Activated naive CD4-positive, alpha-beta T cell (primary cell): Measurements from ENCODE around the gene MARK4.
"Not testable (repeated sequence)": the region's sequence is repeated elsewhere in the genome, so short reads cannot be mapped to it uniquely, and the experiment has no call there.

ENCODE experiments used
- DNase-seq, 4 experiments: peaks; one replicate each; lab custom pipeline; 2025; lab: John Stamatoyannopoulos, UW

The MARK4 gene

DNA sequence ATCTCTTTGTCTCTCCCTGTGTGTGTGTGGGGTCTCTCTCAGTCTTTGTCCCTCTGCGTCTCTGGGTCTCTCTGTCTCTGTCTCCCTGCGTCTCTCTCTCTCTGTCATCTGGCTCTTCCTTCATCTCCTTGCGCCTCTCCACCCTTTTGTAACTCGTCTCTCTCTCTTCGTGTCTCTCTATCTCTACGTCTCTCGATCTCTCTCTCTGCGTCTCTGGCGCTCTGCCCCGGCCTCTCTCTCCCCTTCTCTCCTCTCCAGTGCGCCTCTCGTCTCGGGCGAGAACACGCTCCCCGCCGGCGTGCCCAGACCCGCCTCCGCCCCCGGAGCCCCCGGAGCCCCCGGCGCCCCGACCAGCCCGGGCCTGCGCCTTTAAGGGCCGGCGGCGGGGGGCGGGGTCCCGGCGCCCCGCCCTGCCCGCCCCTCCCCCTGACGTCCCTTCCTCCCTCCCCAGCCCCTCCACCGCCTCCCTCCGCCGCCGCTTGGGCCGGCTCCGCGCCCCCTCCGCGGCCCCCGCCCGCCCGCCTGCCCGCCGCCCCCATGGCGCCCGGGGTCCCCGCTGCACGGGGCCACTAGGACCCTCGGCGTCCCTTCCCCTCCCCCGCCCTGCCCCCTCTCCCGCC is at the start of gene MARK4:
Gene MARK4, plus strand, starts transcription at position 440 of the 620 bp plus-strand sequence. CDS start 318 bp downstream, outside the sequence.
- peak in 3 of 4 experiments; percentile 29 to 57 (median 32) for DNase-seq

DNA sequence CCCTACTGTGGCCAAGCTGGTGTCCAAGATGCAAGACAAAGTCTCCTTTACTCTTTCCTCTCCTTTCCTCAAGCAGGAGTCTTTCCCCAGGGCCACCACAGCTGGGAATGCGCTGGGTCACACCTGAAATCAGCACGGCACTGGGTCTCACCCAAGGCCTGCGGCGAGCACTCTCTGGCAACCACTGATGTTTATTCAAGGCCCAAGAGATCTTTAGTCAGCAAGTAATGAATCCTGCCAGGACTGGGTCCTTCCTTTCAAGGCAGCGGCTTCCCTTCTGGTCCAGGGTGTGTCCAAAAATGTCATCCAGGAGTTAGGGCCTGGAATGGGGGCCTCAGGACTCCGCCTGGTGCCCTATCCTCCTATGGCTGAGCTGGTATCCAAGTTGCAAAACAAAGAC is 48.4 kb upstream of the MARK4 start:
- DNase-seq = no peak

DNA sequence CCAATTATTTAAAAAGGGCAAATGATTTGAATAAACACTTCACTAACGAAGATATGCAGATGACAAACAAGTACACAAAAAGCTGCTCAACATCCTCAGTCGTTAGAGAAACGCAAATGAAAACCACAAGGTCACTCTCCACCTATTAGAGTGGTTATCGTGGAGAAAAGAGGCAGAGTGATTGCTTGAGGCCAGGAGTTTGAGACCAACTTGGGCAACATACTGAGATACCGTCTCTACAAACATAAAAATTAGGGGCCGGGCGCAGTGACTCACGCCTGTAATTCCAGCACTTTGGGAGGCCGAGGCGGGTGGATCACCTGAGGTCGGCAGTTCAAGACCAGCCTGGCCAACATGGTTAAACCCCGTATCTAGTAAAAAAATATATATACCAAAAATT is 45.3 kb upstream of the MARK4 start:
- DNase-seq = no peak

DNA sequence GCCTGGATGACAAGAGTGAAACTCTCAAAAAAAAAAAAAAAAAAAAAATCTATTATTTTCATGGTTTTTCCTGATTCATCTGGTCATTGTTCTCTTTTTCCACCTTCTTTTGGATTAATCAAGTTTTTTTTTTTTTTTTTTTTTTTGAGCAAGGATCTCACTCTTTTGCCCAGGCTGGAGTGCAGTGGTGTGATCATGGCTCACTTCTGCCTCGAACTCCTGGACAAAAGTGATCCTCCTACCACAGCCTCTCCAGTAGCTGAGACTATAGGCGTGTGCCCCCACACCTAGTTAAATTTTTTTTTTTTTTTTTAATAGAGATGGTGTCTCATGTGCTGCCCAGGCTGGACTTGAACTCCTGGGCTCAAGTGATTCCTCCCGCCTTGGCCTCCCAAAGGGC is 44.7 kb upstream of the MARK4 start:
- no peak for DNase-seq

DNA sequence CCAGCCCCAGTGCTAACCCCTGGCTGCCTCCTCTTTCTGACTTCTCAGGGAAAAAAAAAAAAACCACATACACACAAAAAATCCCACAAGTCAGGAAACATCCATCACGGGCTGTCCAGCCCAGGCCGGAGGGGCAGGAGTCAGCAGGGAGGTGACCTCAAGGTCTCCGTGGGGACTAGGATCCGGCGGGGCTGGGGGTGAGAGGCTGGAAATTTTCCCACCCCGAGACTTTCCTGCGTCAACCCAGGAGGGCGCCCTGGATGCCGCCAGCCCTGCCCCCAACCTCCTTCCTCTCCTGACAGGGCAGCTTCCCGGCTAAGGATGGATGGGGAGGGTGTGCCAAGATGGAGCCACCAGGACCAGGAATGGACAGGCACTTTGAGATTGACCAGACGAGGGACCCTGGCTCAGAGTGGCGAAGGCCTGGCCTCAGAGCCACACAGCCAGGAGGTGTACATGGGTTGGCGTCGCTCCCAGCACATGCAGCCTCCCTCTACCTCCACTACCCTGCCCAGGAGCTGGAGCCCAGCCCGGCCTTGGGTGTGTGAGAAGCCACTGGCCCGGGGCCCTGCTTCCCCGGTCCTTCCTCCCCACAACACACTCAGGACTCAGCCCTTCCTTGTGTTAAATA is 39.2 kb upstream of the MARK4 start:
- DNase-seq = no peak

DNA sequence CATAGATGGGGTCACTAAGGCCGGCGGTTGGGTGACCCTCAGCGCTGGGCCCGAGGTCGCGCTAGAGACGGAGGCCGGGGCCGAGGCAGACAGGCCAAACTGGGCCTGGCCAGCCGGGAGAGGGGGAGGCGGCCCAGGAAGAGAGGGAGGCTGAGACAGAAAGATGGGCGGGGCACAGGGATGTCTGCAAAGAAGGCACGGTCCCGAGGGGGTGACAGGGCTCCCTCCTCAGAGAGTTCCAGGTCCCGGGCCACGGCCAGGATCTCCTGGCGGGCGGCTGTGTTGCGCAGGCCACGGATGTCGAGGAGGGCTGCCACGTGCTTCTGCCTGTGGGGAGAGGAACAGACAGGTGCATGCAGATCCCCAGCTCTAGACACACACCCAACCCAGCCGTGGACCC is 38.0 kb upstream of the MARK4 start:
- no peak for DNase-seq

DNA sequence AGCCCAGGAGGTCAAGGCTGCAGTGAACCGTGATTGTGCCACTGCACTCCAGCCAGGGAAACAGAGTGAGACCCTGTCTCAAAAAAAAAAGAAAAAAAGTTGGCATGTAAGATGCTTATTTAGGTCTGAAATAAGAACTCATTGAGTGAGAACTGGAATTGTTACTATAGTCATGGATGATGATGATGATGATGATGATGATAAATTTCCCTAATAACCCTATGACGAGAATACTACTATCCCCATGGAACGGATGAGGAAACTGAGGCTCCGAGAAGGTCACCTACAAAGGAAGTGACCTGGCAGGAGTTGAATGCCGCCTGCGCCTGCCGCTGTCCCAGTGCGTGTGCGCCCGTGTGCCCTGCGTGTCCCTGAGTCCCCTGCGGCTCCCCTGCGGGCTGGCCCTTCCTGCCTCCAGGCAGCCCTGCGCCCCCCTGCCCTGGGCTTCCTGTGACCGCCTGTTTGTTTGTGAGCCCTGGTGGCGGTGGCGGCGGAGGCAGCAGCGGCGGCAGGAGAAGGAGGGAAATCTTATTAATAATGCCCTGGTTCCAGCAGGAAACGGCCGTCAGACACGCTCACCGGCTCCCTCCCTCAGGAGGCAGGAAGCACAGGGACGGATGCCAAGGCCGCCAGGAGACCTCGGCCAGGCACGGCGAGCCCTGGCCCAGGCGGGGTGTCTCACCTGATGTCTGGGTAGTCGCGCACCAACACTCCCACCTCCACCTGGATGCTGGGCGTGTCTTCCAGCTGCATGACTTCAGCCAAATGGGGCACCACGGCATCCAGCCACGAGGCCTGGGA is 35.5 kb upstream of the MARK4 start:
- no peak for DNase-seq

DNA sequence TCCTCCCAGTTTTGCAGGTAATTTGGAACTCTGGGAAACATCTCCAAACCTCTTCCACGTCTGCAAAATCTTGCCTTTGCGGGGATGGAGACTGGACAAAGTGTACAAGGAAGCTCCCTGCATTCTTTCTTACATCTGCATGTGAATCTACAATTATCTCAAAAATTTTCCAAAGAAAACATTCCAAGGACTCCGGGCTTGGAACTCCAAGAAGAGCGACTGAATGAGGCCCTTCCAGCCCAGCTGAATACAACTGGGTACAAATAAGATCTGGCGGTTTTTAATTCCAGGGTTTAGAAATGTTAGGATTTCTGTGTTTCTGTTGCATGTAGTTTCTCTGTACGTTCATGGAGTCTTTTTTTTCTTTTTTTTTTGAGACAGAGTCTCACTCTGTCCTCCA is 34.4 kb upstream of the MARK4 start:
- DNase-seq = no peak

DNA sequence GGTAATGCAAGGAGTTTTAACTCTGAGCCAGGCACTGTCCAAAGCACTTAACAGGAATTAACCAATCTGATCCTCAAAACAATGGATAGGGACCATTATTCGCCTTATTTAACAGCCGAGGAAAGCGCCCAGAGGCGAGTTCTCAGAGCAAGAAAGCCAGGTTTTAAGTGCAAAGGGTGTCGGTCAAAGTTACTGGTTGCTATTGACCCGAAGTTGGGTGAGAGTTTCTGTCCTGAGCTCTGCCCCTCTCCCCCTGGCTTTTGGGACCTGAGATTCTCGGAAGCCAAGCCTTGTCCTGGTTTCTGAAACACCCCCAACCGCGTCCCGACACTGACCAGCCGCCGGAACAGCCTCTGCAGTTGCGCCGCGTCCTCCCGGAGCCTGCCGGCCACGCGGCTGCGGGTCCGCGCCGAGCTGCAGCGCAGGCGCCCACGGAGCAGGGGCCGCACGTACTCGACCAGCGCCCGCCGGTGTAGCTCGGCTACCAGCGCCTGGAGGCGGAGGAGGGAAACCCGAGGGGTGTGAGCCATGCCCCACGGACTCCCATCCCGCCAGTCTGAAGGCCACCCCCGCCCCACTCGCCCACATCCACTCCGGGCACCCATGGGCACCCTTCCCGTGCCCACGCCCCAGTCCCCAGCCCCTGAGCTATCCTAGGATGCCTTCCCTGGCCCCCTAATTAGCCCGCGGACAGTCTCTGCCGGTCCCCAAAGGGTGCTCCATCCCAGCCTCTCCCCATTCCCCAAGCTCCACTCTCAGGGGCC is 33.7 kb upstream of the MARK4 start:
- DNase-seq = no peak

DNA sequence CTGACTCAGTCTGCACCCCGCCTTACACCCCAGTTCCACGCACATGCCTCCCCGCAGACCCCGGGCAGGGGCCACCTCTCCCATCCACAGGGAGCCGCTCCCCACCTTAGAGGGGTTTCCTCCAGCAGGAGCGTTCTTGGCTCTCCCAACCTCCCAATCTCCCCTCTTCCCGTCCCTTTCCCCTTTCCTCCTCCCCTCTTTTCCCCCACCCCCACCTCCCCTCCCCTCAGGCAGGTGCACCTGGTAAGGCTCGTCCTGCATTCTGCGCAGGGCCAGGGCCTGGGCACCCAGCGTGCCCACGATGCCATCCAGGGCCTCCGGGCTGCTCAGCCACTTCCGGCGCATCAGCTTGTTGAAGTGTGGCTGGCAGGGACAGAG is 33.1 kb upstream of the MARK4 start:
- no peak for DNase-seq

DNA sequence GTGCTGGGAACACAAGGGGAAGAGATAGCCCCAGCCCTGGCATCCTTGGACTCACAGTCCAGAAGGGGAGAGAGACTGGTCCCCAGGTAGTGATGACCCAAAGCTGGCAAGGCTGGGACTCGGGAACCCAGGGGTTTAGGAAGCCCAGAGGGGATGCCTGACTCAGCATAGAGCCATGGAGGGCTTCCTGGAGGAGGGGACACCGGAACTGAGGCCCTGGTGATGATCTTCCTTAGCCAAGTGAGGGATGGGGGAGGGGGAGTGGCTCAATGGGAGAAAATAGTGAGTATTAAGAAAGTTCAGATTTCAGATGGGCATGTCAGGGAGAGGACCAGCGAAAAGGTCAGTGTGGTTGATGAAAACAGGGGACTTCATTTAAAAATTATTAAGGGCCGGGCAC is 32.6 kb upstream of the MARK4 start:
- no peak for DNase-seq

DNA sequence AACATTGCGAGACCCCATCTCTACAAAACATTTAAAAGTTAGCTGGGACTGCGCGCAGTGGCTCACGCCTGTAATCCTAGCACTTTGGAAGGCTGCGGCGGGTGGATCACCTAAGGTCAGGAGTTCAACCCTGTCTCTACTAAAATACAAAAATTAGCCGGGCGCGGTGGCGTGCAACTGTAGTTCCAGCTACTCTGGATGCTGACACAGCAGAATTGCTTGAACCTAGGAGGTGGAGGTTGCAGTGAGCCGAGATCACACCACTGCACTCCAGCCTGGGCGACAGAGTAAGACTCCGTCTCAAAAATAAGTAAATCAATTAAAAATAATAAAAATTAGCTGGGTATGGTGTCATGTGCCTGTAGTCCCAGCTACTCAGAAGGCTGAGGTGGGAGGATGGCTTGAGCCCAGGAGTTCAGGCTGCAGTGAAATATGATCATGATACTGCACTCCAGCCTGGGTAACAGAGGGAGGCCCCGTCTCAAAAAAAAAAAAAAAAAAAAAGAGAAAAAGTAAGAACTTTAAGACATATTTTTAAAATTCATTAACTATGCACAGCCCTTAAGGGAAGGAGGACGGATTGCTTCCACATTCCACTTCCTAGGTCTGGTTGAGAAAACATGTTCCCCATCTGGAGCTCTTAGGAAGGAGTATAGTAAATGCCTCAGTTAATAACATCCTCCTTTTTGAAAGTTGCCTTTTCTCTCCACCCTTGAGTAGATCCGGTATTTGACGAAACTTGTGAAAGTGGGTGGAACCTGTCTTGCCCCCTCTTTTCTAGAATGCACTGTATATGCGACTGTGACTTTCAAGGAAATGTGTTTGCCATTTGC is 31.9 kb upstream of the MARK4 start:
- no peak for DNase-seq

DNA sequence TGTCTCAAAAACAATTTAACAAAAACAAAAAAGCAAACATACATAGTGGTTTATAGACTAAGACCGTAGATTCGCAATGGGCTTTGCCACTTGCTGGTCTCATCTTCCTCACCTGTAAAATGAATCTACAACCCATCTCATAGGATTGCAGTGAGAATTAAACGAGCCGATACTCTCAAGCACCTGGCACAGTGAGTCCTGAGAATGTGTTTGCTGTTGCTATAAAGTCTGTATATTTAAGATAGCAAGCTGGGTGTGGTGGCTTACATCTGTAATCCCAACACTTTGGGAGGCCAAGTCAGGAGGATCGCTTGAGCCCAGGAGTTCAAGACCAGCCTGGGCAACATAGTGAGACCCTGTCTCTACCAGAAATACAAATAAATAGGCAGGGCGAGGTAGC is 28.3 kb upstream of the MARK4 start:
- no peak for DNase-seq

DNA sequence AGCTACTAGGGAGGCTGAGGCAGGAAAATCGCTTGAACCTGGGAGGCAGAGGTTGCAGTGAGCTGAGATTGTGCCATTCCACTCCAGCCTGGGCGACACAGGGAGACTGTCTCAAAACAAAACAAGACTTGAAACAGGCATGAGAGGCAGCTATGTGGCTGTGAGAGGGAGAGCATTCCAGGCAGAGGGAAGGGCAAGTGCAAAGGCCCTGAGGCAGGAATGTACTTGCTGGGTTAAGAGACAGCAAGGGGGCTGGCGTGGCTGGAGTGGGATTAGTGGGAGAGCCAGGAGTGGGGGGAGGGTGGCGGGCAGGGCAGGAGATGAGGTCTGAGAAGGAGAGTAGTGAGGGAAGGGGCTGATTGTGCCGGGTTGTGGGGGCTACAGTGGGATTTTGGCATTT is 27.2 kb upstream of the MARK4 start:
- DNase-seq = no peak

DNA sequence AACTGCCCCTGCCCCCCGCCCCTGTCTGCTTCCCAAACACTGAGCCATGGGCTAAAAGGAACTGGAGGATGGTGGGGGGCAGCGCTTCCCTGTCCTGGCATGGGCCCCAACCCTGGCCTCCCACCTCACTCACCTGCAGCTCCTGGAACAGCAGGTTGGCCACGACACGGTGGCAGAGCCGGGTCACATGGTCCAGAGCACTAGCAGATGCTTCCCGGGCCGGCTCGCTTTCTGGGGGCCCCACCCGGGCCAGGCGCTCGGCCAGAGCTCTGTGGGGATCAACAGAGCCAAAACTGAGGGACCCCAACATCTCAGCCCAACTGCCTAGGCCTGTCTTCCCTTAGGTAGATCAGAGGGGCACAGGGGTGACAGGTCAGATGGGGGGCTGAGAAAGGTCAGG is 26.4 kb upstream of the MARK4 start:
- DNase-seq = no peak

DNA sequence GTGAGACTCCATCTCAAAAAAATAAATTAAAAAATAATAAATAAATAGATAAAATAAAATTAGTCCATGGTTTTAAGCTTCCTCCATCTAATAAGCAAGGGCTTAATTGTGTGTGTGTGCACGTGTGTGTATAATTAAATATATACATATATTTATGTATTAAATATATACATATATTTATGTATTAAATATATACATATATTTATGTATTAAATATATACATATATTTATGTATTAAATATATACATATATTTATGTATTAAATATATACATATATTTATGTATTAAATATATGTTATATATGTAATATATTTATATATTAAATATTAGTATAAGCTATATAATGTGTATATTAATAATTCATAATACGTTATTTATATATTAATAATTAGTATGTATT is 22.0 kb upstream of the MARK4 start:
- not testable (repeated sequence) for DNase-seq

DNA sequence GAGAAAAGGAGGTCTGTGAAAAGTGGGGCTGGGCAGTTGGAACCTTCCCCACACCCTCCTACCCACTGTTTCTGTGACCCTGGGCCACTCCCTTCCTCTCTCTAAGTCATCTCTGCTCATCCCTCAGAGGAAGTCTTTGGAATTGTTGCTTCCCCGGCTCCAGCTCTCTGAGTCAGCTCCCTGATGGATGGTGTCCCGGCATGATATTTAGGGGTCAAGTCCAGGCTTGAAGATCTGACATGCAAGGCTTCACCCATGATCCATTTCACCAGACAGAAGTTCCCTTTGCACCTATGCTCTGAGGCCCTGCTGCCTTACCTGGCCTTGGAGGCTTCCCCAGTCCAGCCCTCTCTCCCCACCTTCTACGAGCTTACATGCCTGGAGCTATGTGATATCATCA is 19.2 kb upstream of the MARK4 start:
- no peak for DNase-seq

DNA sequence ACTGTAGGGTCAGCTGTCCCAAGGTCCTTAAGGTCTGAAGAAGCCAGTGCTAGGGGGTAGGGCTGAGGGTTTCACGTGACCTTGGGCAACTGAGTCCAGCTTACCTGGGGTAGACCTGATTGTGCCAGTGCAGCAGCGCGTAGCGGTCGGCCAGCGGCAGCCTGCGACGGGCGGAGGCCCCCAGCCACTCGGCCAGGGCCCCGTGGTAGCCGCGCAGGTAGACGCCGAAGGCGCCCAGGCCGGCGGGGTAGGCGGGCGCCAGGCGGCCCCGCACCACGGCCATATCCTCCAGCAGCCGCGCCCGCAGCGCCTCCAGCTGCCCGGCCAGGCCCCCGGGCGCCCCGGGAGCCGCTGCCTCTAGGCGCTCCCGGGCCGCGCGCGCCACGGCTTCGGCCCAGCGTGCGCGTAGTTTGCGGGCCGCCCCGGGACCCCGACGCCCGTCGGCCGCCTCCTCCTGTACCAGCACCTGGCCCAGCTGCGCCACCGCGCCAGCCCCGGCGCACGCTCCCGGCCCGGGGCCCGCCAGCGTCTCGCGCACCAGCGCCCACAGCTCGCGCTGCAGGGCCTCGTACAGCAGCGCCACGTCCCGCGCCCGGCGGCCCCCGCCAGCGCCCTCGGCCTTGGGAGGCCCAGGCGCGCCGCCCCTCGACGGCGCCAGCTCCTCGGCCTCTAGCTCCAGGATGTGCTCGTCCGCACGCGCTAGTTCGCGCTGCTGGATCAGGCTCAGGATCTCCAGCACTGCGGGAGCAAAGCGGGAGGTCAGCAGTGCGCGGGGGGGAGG is 16.8 kb upstream of the MARK4 start:
- DNase-seq = no peak

DNA sequence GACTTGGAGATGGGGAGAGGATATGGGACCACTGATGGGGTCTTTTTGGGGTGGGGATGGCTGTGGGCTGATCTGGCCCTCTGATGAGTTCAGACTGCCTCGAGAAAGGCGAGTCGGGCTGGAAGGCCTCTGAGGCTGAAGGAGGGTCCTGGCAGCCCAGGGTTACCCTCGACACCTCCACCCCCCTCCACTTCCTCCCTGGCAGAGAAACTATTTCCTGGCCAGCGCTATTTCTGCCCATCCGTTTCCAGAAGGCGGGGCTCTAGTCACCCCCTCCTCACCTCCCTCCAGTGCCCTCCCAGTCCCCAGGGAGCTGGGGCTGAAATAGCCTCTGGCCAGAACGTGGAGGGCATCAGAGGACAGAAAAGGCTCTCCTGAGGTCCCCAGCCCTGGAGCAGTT is 15.6 kb upstream of the MARK4 start:
- no peak for DNase-seq

DNA sequence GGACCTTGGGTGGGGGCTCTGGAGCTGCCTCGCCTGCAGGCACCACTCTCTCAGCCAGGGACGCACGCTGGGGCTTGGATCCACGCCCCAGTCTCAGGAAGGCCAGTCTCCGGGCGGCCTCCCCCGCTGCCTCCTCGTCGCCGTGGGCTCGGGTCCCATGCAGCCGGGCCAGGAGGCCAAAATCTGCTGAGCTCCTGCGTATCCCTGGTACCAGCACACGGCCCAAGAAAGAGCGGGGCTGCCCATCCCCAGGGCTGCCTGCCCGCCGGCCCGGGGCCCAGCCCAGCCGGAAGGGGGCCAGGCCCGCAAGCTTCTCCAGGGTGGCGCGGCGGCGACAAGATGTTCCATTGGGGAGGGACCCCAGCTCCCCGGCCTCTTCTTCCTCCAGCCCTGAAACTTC is 12.5 kb upstream of the MARK4 start:
- no peak for DNase-seq

DNA sequence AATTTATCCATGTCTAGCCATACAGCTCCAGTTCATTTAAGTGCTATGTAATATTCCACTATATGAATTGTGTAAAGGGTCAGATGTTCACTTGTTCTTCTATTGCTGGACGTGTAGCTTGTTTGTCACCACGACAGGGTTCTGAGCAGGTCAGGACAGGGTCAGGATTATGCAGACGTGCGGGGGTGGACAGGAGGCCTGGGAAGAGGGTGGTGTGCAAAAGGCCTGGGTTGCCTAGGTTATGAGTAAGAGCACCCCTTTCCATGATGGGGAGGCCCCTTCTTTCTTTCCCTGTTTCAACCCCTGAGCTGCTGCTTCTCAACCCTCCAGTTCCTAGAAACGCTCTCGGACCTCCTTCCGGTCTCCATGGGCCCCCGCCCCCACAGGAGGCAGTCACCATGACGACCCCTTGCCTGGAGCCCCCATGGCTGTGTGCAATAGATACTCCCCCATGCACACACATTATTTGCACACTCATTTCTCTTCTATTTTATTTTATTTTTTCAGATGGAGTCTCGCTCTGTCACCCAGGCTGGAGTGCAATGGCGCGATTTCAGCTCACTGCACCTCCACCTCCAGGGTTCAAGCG is 7.8 kb upstream of the MARK4 start:
- DNase-seq = no peak
